NT2/D1 (cell line): ENCODE measurements around the gene STAU1.

Experiments
- SUZ12 ChIP-seq: IDR thresholded peaks from 2 replicates; pipeline ENCODE4 v1.6.1; 2011; ENCODE audit not compliant: insufficient read length, insufficient read depth; ENCODE audit errors: extremely low read depth
- YY1 ChIP-seq: IDR thresholded peaks from 2 replicates; pipeline ENCODE4 v1.6.1; 2011; ENCODE audit not compliant: insufficient read length, insufficient read depth
- ZNF274 ChIP-seq: IDR thresholded peaks from 2 replicates; pipeline ENCODE4 v1.6.1; 2011; ENCODE audit warnings: mild to moderate bottlenecking, low read depth, low read length

- TF ChIP-seq YY1 (no peak), SUZ12 (no peak), ZNF274 (no peak)
These were observed 84.3 kb downstream of the STAU1 start for GRCh38 chr20:49103647-49104364.
